GM18870 (cell line): Measurements from ENCODE around the gene LIN37.

ENCODE experiments used
- ATAC-seq: cut with Tn5 transposase; IDR thresholded peaks from one replicate; pipeline ENCODE4 v1.9.1; 2021; ENCODE audit warnings: moderate library complexity; ENCODE audit not compliant: unreplicated experiment

Gene LIN37

DNA sequence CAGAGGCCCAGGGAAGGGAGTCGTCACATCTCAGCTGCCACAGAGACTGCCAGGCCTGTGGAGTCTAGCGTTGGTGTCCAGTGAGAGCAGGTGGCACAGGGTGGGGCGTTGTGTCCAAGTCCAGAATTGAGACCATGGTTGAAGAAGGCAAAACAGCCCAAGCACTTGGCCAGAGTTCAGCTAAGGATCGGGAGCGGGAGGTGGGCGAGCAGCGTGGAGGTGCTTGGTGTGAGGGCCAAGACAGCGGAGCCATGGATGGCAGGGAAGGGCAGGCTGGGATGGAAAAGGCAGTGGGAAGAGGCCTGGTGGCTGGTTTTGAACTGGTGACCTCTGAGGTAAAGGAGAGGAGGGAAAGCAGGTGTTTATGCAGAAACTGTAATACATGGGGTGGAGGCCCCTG lies 14.1 kb upstream of the LIN37 start:
- ATAC-seq: no peak

DNA sequence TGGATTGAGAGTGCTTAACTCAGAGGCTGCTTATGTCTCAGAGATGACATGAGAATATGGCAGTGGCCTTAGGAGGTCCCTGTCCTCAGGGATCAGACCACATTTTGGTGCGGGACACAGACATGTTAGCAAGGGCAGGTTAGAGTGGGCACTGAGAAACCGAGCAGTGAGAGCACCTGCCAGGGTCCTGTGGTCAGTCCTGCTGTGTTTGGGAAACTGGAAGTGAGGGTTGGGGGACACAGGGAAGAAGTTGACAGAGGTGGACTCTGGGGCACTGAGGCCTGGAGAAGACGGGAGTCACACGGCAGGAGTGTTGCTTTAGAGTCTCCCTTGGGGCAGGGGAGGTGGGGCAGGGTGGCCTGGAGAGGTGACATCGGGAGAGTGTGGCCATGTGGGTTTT lies 13.5 kb upstream of the LIN37 start:
- no peak for ATAC-seq

DNA sequence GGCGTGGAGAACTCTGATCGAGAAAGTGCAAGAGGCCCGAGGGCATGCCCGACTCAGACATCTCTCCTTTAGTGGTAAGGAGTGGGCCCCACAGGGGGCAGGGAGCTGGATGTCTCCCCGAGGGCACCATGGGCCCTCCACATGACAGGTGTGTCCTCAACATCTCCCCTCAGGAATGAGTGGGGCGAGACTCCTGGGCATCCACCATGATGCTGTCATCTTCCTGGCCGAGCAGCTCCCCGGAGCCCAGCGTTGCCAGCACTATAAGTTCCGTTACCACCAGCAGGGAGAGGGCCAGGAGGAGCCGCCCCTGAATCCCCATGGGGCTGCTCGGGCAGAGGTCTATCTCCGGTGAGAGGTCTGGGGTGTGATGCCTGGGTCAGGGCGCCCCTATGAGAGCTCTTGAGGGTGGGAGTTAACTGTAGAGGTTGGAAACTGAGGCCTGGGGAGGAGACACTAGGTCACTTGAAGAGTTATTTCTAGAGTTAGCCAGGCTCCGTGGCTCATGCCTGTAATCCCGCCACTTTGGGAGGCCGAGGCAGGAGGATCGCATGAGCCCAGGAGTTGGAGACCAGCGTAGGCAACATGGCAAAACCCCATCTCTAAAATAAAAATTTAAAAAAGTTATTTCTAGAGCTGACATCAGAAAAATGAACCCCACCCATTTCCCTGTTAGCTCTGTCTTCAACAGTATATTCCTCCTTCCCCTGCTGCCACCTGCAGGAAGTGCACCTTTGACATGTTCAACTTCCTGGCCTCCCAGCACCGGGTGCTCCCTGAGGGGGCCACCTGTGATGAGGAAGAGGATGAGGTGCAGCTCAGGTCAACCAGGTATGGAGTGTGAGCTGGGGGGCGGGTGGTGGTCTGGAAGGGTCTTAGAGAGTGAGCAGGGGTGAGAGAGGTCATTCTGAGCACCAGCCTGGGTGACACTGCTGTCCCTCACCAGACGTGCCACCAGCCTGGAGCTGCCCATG lies 11.2 kb upstream of the LIN37 start:
- no peak for ATAC-seq

DNA sequence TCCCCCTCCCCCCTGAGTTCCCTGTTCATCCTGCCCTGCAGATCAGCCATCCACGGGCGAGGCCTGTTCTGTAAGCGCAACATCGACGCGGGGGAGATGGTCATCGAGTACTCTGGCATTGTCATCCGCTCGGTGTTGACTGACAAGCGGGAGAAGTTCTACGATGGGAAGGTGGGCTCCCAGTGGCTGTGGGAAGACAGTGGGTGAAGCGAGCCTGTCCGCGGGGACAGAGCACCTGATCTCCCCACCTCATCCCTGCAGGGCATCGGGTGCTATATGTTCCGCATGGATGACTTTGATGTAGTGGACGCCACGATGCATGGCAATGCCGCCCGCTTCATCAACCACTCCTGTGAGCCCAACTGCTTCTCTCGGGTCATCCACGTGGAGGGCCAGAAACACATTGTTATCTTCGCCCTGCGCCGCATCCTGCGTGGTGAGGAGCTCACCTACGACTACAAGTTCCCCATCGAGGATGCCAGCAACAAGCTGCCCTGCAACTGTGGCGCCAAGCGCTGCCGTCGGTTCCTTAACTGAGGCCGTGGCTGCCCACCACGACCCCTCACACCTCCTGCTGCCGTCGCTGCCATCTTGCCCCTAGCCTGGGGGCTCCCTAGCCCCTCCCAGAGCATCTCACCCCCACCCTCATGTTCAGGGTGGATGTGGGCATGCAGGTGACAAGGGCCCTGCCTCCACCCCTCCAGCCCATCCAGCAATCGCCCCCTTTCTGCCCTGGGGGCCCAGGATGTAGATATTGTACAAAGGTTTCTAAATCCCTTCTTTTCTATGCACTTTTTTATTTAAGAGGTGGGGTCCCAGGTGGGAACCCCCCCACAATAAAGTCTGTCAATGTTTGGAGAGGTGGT lies 10.1 kb upstream of the LIN37 start:
- ATAC-seq: no peak

DNA sequence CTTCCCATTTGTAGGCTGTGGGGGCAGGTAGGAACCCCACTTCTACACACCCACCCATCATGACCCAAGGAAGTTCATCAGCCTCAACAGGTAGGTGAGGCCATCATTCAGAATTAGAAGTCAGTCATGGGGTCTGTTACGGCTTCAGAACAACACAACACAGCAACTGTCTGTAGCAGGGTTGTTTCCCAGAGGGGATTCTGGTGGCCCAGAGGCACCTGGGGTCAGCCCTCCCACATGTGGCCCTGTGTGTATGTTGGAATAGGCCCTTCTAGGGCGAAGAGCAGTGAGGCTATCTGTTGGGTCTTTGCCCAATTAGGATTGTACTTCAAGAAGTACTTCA lies 9.5 kb upstream of the LIN37 start:
- ATAC-seq: no peak

DNA sequence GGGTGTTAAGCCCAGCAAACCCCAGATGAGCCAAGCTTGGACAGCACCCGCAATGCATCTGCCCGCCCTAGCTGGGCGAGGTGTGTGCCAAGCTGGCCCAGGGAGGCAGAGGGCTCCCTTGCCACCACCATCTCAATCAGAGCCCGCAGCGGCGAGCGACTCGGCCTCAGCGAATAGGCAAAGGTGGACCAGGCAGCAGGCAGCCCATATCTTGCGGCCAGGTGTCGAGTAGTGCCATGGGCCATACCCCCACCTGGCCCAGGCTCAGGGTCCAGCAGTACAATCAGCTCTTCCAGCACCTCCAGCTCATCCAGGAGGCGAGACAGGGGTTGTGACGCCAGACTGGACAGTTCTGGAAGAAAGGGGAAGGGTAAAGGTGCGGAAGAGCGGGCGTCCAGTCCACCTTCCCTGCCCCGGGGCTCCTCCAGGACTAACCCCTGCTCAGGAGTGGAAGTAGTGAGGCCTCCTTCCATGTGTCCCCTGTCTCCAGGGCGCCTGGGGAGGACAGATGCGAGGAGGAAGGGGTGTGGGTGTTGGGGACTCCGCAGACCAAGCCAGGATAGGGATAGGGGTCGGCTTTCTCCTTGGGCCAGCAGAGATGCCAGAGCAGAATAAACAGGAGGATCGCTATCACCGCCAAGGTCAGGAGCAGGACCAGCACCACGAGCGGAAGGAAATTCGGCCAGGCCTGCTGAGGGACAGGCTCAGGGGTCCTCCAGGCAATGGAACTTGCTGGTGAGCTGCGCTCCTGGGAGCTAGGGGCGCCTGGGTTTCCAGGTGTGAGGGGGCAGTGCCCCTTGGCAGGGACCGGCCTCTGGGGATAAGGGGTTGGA lies 8.9 kb upstream of the LIN37 start:
- no peak for ATAC-seq

DNA sequence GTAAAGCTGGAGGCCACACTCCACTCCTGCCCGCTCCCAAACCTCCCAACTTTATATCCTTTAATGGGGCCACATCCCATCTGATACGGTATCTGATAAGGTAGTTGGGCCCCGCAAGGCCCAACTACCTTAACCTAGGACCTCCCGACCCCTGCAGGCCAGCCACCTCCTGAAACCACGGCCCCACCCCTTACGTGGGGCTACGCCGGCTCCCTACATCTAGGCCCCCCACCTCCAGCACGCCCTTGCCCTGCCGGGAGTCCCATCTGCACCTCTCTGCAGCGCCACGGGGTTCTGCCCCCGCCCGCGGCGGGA lies 8.3 kb upstream of the LIN37 start:
- no peak for ATAC-seq

DNA sequence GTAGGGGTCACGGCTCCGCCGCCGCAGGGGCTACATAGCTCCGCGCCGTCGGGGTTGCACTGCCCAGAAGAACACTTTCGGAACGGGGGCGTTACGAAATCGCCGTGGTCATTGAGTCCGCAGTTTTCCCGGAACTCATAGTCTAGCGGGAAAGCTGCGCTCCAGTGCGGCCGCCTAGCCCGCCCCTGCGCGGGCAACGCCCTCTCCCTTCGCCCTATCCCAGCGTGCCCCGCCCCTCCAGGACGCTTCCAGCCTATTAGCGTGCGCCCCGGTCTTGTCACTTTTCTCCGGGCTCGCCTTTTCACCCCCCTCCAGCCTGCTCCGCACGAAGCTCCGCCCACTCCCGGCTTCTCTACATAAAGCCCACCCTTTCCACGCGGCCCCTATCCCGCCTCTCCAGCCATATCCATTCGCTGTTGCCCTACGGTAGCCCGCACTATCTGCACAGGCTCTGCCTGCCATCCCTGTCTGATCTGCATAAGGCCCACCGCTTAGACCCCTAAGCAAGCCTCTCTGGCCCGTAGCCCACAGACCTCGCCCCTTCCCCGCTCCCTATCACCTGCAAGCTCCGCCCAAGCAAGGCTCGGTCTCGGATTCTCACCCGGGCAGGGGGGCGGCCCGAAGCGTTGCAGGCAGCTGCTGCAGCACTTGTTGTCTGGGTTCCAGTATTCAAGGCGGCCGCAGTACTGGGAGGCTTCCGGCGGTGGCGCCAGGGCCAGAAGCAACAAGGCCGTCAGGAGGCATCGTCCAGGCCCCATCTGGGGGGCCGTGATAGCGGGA lies 7.8 kb upstream of the LIN37 start:
- peak; percentile 44 for ATAC-seq

DNA sequence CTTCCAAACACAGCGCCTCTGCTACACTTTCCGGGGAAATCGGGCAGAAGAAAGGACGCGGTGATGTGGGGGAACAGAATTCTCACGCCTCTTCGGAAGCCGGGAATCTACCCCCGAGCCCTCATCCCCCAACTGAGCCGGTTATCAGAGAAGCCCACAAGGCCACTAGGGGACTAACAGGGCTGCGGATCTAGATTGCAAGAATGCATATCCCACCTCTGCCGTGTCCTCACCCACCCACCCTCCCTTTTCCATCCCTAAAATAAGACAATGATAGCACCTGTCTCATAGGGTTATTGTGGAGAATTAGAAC lies 7.2 kb upstream of the LIN37 start:
- ATAC-seq: no peak

DNA sequence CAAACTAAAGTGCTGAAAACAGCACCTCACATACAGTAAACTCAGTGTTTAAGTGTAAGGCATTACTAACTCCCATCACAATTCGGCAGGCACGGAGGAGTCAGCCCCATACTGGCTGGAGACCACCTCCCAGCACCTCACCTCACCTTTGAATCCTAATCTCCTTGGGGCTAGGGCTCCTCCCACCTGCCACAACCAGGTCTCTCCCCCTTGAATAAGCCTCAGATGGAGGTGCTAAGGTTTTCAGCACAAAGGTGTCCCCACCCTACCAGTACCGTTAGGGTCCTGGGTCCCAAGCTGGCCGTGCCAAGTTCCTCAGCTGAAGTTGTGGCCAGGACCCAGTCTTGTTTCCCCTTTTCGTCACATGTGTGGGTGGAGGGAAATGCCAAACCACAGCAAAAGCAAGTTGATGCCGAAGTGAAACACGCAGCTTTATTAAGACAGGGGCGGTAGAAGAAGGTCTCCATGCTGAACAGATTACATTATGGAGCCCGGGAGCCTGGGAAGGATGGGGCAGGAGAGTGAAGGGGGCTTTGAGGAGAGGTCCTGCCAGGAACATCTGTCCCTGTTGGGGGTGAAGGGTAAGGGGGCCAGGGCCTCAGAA lies 6.2 kb upstream of the LIN37 start, which contains the start of gene IGFLR1:
Gene IGFLR1, minus strand, starts transcription at position 332 of the 604 bp plus-strand sequence. CDS start 1,272 bp downstream, outside the sequence.
- ATAC-seq: no peak

DNA sequence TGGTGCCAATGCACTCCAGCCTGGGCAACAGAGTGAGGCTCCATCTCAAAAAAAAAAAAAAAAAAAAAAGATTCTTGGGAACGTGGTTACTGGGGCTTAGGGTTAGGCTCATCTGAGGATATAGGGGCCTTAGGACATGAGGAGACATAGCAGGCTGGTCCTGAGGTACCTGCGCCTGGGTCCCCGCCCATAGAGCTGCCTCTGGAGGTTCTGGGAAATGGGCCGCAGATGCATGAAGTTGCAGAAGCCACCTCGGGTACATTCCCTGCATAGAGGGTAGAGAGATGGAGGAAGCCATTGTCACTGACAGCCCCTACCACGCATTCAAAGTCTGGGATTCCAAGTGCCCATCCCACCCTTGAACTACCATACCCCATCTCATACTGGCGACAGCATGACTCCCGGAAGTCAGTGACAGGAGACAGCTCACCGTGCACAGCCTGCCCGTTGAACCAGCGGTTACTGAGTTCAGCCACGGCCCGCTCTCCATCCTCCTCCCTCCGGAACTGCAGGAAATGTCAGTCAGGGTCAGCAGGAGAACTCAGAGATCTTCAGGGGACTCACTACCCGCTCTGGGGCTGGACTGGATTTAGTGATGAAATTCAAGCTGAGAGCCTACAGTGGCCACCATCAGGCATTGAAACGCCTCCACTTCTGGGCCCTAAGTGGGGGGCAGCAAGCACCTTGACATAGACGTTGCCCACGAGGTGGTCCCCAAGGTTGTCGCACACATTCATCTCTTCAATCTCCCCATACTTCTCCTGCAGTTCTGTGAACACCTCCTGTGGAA lies 4.5 kb upstream of the LIN37 start:
- no peak for ATAC-seq

DNA sequence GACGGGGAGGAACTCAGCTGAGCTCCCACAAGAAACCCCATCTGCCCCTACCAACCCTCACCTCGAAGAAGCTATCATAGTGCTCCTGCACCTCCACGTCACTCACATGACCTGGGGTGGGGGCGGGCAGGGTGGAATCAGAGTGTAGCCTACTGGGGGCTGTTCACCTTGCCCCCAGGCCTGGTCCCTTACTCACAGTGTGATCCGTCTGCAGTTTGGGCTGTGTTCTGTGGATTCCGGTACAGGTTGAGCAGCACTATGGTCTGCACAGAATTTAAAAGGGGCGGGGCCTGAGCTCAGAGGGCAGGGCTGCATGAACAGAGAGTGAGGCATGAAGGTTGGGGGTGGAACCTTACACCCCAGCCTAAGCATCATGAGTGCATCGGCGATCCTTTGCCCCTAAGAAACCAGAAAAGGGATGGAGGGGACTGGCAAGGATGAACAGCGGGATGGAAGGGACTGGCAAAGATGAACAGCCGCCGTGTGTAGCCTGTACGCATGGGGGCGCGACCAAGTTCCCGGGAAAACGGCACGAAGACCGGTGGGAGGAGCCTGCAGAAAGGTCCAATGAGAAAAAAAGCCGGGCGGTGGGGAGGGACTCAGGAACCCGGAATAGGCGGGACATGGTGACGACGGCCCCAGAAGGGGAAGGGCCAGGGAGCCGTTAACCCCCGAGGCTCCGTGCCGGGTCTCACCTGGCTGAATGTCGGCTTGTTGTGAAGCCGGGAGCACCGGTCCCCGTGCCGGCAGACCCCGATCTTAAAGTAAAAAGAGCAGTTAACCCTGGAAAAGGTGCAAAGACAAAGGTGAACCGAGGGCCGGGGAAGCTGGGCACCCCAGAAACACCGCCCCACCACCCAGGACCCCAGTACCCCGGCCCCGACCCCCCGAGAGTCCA lies 3.7 kb upstream of the LIN37 start:
- no peak for ATAC-seq

DNA sequence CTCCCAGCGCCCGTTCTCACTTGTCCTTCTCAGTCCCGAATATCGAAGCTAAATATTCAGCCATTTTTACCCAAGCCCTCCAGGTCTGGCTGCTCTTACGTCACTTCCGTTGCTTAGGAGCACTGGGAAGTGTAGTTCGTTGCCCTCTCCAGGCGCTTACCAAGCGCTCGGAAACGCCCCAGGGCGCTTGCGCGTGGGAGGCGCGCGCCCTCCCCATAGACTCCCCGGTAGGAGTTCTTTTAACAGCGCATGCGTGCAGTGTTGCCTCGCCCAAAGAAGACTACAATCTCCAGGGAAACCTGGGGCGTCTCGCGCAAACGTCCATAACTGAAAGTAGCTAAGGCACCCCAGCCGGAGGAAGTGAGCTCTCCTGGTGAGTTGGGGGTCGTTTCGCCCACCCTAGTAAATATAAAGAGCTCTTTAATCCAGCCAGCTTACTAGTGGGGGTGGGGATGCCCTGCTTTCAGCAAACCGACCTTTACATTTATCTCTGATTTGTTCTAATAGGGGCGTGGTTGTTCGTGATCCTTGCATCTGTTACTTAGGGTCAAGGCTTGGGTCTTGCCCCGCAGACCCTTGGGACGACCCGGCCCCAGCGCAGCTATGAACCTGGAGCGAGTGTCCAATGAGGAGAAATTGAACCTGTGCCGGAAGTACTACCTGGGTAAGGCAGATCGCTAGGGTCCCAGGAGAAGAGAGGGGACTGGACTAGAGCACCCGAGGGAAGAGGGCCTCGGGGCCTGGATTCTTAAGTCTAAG lies 2.9 kb upstream of the LIN37 start, which contains the start of the genes PSENEN and U2AF1L4:
Gene PSENEN, plus strand, starts transcription at position 324 of the 759 bp plus-strand sequence. Its CDS starts 280 bp downstream, at position 604.
Gene U2AF1L4, minus strand, starts transcription at position 91 of the 759 bp plus-strand sequence. Its CDS starts 27 bp downstream, at position 64.
- peak; percentile 35 for ATAC-seq

DNA sequence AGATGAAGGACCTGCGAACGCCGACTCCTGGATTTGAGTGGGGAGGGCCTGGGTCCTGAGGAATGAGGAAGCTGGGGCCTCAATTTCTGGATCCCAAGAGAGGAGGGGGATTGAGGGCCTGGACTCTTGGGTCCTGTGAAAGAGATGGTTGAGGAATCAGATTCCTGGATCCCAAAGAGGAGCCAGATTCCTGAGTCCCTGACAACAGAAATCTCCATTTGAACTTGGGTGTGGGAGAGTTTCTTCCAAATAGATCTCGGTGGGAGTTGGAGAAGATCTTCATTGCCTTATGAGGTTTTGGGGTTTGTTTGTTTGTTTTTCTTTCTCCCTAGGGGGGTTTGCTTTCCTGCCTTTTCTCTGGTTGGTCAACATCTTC lies 2.3 kb upstream of the LIN37 start:
- no peak for ATAC-seq

DNA sequence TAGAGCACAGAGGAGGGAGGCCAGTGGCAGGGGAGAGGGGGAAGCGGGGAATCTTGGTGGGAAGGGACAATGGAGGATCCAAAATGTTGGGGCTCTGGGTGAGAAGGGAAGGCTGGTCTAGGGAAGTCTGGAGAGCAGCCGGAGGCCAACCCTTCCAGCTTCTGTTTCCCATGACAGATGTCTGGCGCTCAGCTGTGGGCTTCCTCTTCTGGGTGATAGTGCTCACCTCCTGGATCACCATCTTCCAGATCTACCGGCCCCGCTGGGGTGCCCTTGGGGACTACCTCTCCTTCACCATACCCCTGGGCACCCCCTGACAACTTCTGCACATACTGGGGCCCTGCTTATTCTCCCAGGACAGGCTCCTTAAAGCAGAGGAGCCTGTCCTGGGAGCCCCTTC lies 1.8 kb upstream of the LIN37 start:
- no peak for ATAC-seq

DNA sequence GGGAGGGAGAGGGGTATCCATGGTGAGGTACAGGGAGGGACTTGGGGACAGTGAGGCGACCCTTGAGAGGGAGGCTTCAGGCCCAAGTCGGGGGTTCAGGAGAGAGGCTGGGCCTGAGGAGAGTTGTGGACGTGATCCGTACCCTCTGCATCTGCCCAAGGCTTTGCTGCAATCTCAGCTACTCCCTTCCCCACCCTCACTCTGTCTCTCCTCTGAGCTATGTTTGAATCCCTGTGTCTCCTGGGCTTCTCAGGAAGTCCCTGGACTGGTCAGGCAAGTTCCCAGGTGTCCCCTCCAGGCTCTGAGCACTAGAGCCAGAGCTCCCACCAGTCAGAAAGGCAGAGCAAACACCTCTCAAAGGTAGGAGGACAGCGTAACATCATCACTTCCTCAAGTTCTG lies 1.8 kb downstream of the LIN37 start:
- no peak for ATAC-seq
